Keratinocyte (primary cell): ENCODE results near the gene STOX2. TPM values are rescaled to one million over a fixed set of nuclear protein-coding genes. Genes with fewer than 3 reads are reported as not detected.

ENCODE experiments used
- DNase-seq: peaks from one replicate; pipeline ENCODE4 v3.0.0-alpha.2; 2011; ENCODE audit warnings: low read depth, missing footprints, low spot score
- FAIRE-seq: peaks from 2 replicates; lab custom pipeline; 2011; peaks lifted over from hg19 to GRCh38; lab: Jason Lieb, UNC
- H2AFZ ChIP-seq: 2 replicates; pipeline ENCODE4 v1.6.0; 2012; ENCODE audit warnings: low read length, control low read depth, inconsistent platforms; ENCODE audit not compliant: control insufficient read depth
- H3K27ac ChIP-seq: 2 replicates; pipeline ENCODE4 v1.5.1; 2011; ENCODE audit warnings: low read length; ENCODE audit not compliant: control insufficient read depth, insufficient read depth
- H3K27me3 ChIP-seq: 3 replicates; pipeline ENCODE4 v1.6.0; 2011; ENCODE audit warnings: low read length; ENCODE audit not compliant: control insufficient read depth, insufficient read depth; ENCODE audit errors: extremely low read depth
- H3K36me3 ChIP-seq, 2 experiments: 2 replicates in 1 of 2; 3 replicates in 1 of 2; pipeline ENCODE4 v1.5.1; 2011; ENCODE audit warnings: low read length in 2 of 2, mild to moderate bottlenecking in 1 of 2; ENCODE audit not compliant: control insufficient read depth in 2 of 2, insufficient read depth in 2 of 2; ENCODE audit errors: extremely low read depth in 1 of 2
- H3K4me1 ChIP-seq: 3 replicates; pipeline ENCODE4 v1.5.1; 2011; ENCODE audit warnings: low read length; ENCODE audit not compliant: control insufficient read depth, insufficient read depth; ENCODE audit errors: extremely low read depth
- H3K4me2 ChIP-seq: 3 replicates; pipeline ENCODE4 v1.6.0; 2011; ENCODE audit warnings: low read depth, low read length; ENCODE audit not compliant: control insufficient read depth, insufficient read depth; ENCODE audit errors: extremely low read depth
- H3K4me3 ChIP-seq, 3 experiments: fragments of 200-600 bp in 1 of 3; sonication (generic) in 1 of 3; 2 replicates in 2 of 3; 3 replicates in 1 of 3; pipeline ENCODE4 v1.5.1; 2011 to 2016; ENCODE audit warnings: low read length in 3 of 3, mild to moderate bottlenecking in 3 of 3, control low read depth in 2 of 3, inconsistent platforms in 1 of 3, low read depth in 1 of 3, mixed read lengths in 1 of 3, mixed run types in 1 of 3, moderate library complexity in 1 of 3; ENCODE audit not compliant: control insufficient read depth in 2 of 3, insufficient read depth in 2 of 3; ENCODE audit errors: extremely low read depth in 1 of 3
- H3K79me2 ChIP-seq: 2 replicates; pipeline ENCODE4 v1.6.0; 2012; ENCODE audit warnings: low read length; ENCODE audit not compliant: control insufficient read depth, insufficient read depth
- H3K9ac ChIP-seq: 3 replicates; pipeline ENCODE4 v1.6.0; 2011; ENCODE audit warnings: low read length; ENCODE audit not compliant: control insufficient read depth, insufficient read depth; ENCODE audit errors: extremely low read depth
- H3K9me1 ChIP-seq: 3 replicates; pipeline ENCODE4 v1.6.0; 2011; ENCODE audit warnings: low read length; ENCODE audit not compliant: control insufficient read depth, insufficient read depth; ENCODE audit errors: extremely low read depth
- H3K9me3 ChIP-seq: 2 replicates; pipeline ENCODE4 v1.5.1; 2012; ENCODE audit warnings: low read depth, low read length; ENCODE audit not compliant: control insufficient read depth
- H4K20me1 ChIP-seq: 3 replicates; pipeline ENCODE4 v1.6.0; 2011; ENCODE audit warnings: low read length; ENCODE audit not compliant: control insufficient read depth, insufficient read depth; ENCODE audit errors: extremely low read depth
- CTCF ChIP-seq, 3 experiments: IDR thresholded peaks in 1 of 3; conservative IDR thresholded peaks in 1 of 3; optimal IDR thresholded peaks in 1 of 3; 2 replicates in 2 of 3; 3 replicates in 1 of 3; pipeline versions ENCODE3 to v1.5.1; 2011; ENCODE audit warnings: low read length in 3 of 3, mild to moderate bottlenecking in 3 of 3, moderate library complexity in 2 of 3, control low read depth in 1 of 3, inconsistent platforms in 1 of 3; ENCODE audit not compliant: insufficient read depth in 2 of 3; ENCODE audit errors: extremely low read depth in 1 of 3
- EZH2 ChIP-seq: IDR thresholded peaks from one replicate; pipeline ENCODE4 v1.6.1; 2012; ENCODE audit warnings: inconsistent platforms, mild to moderate bottlenecking, low read length, moderate library complexity
- dilution Hi-C: fragments of 300-500 bp; cut with MboI; formaldehyde crosslinking; loops from one replicate; pipeline ENCODE4 v1.7.0; 2020; ENCODE audit warnings: low sequenced_read_pairs; ENCODE audit not compliant: extremely low pct_ligation_motif_present
- polyA plus RNA-seq, 5 experiments: library from polyadenylated mRNA; depleted of rRNA in 3 of 5; stranded (reverse) in 3 of 5; stranded (forward) in 1 of 5; unstranded in 1 of 5; fragments of >200 nt; gene quantifications; 1 replicate in 1 of 5; 2 replicates in 3 of 5; 3 replicates in 1 of 5; pipeline versions ENCODE4 v1.2.1 to v1.2.3, GENCODE V29; 2011 to 2012; ENCODE audit warnings: missing spikeins in 2 of 5, low read depth in 1 of 5, low replicate concordance in 1 of 5

STOX2 gene
- polyA plus RNA-seq, 1 donor (not counting 4 experiments of a cell fraction or from before 2014, with no cell fraction given): 1.6 TPM

- Histone ChIP-seq H3K9ac (no peak overlapping the region), H3K4me2 (no peak overlapping the region), H2AFZ (no peak overlapping the region), H3K79me2 (no peaks in the 10 kb centered on the region), H3K4me1 (peaks cover 7% of the 10 kb centered on the region), H3K4me3 (no peak overlapping the region), H3K9me3 (no peaks in the 10 kb centered on the region), H3K27ac (no peak overlapping the region), H3K27me3 (no peaks in the 10 kb centered on the region), H4K20me1 (no peaks in the 10 kb centered on the region), H3K9me1 (no peaks in the 10 kb centered on the region), H3K36me3 (no peaks in the 10 kb centered on the region)
- DNase-seq (no peak), FAIRE-seq (no peak)
- dilution Hi-C loops: no loop called here
- TF ChIP-seq EZH2 (no peak), CTCF (optimal IDR thresholded peaks at IDR 0.05 in 1 of 3, IDR thresholded peaks at IDR 0.05 in 1 of 3, conservative IDR thresholded peaks at IDR 0.05 in 1 of 3; ENCODE audit: extremely low read depth in 1 of 3, insufficient read depth in 2 of 3, low read length in 3 of 3) (no peak)
These were observed 109.2 kb downstream of the STOX2 start for GRCh38 chr4:184014301-184014700.

GRCh38 chr4:184016759-184017668 lies 111.9 kb downstream of the STOX2 start:
- H2AFZ ChIP-seq: no peak overlapping the region
- no peaks in the 10 kb centered on the region for H3K9me1 ChIP-seq
- H3K79me2 ChIP-seq: no peaks in the 10 kb centered on the region
- peaks cover 13% of the 10 kb centered on the region for H3K4me1 ChIP-seq
- H3K36me3 ChIP-seq: no peaks in the 10 kb centered on the region
- H3K4me3 ChIP-seq: no peak overlapping the region
- H3K9ac ChIP-seq: no peak overlapping the region
- no peak overlapping the region for H3K27ac ChIP-seq
- no peak for DNase-seq
- H4K20me1 ChIP-seq: no peaks in the 10 kb centered on the region
- no peak overlapping the region for H3K4me2 ChIP-seq
- no peak for FAIRE-seq
- TF ChIP-seq EZH2: no peak
- no peak for TF ChIP-seq CTCF (optimal IDR thresholded peaks at IDR 0.05 in 1 of 3, IDR thresholded peaks at IDR 0.05 in 1 of 3, conservative IDR thresholded peaks at IDR 0.05 in 1 of 3; ENCODE audit: extremely low read depth in 1 of 3, insufficient read depth in 2 of 3, low read length in 3 of 3)
- dilution Hi-C loops: no loop called here
- H3K27me3 ChIP-seq: no peaks in the 10 kb centered on the region
- no peaks in the 10 kb centered on the region for H3K9me3 ChIP-seq
